IMR-90 (cell line): ENCODE data around the gene ADAMTS6. TPM values are rescaled to one million over a fixed set of nuclear protein-coding genes. Genes with fewer than 3 reads are reported as not detected.

Source experiments
- ATAC-seq: fragments of 200-7000 bp; cut with Tn5 transposase; 2 replicates; pipeline ENCODE4 v1.9.1; 2020; ENCODE audit warnings: low read depth, mild to moderate bottlenecking, moderate library complexity
- BruUV-seq: library from RNA; stranded (reverse); fragments of 400-500 nt; replicated peaks from 2 replicates; lab custom pipeline; 2021; lab: Mats Ljungman, UMichigan
- CTCF ChIA-PET: fragments of 300-600 bp; formaldehyde crosslinking; extraction: SDS; loops from one replicate; lab custom pipeline; 2021; ENCODE audit warnings: antibody characterized with exemption; lab: Yijun Ruan, JAX
- POLR2A ChIA-PET: fragments of 300-600 bp; sonication (Branson Sonifier 250); formaldehyde crosslinking; loops from one replicate; lab custom pipeline; 2022; ENCODE audit warnings: antibody characterized with exemption; ENCODE audit not compliant: unreplicated experiment; lab: Charles Lee
- DNase-seq: peaks from one replicate; pipeline ENCODE4 v3.0.0; 2013
- H2AFZ ChIP-seq: replicated peaks from 2 replicates; pipeline ENCODE3; 2013; ENCODE audit warnings: low read length, mild to moderate bottlenecking; ENCODE audit not compliant: poor library complexity
- H2AK5ac ChIP-seq: 2 replicates; pipeline ENCODE4 v1.6.1; 2013; ENCODE audit warnings: low read depth, low read length, inconsistent platforms
- H2AK9ac ChIP-seq: replicated peaks from 2 replicates; pipeline ENCODE3; 2013; ENCODE audit warnings: mild to moderate bottlenecking, low read depth, low read length, moderate library complexity; ENCODE audit not compliant: poor library complexity
- H2BK120ac ChIP-seq: 2 replicates; pipeline ENCODE4 v1.6.1; 2013; ENCODE audit warnings: low read depth, low read length, inconsistent platforms
- H2BK15ac ChIP-seq: 3 replicates; pipeline ENCODE4 v1.6.1; 2013; ENCODE audit warnings: low read depth, low read length, inconsistent platforms
- H2BK20ac ChIP-seq: 2 replicates; pipeline ENCODE4 v1.6.1; 2013; ENCODE audit warnings: low read depth, mild to moderate bottlenecking, inconsistent platforms, low read length, moderate library complexity
- H2BK5ac ChIP-seq: 2 replicates; pipeline ENCODE4 v1.6.1; 2013; ENCODE audit warnings: mild to moderate bottlenecking, low read depth, low read length, inconsistent platforms; ENCODE audit not compliant: poor library complexity, severe bottlenecking
- H3K14ac ChIP-seq: replicated peaks from 2 replicates; pipeline ENCODE4 v1.6.1; 2013; ENCODE audit warnings: low read depth, low read length, inconsistent platforms
- H3K18ac ChIP-seq: 2 replicates; pipeline ENCODE4 v1.6.1; 2013; ENCODE audit warnings: low read depth, low read length, control low read depth
- H3K23ac ChIP-seq: 2 replicates; pipeline ENCODE4 v1.6.1; 2013; ENCODE audit warnings: low read depth, low read length, inconsistent platforms
- H3K27ac ChIP-seq: 2 replicates; pipeline ENCODE4 v1.5.1; 2013; ENCODE audit warnings: mild to moderate bottlenecking, control low read depth, low read length; ENCODE audit not compliant: insufficient read depth
- H3K27me3 ChIP-seq: 2 replicates; pipeline ENCODE4 v1.6.1; 2013; ENCODE audit warnings: low read length; ENCODE audit not compliant: control insufficient read depth, insufficient read depth
- H3K36me3 ChIP-seq: 2 replicates; pipeline ENCODE4 v1.6.1; 2013; ENCODE audit warnings: low read length, mixed read lengths; ENCODE audit not compliant: control insufficient read depth, insufficient read depth
- H3K4ac ChIP-seq: 2 replicates; pipeline ENCODE4 v1.6.1; 2013; ENCODE audit warnings: low read depth, low read length, inconsistent platforms
- H3K4me1 ChIP-seq: 2 replicates; pipeline ENCODE4 v1.6.1; 2013; ENCODE audit warnings: low read length, mixed read lengths; ENCODE audit not compliant: control insufficient read depth, insufficient read depth
- H3K4me2 ChIP-seq: 2 replicates; pipeline ENCODE4 v1.6.1; 2013; ENCODE audit warnings: low read depth, mild to moderate bottlenecking, control low read depth, low read length, moderate library complexity
- H3K4me3 ChIP-seq: 2 replicates; pipeline ENCODE4 v1.5.1; 2013; ENCODE audit warnings: low read depth, mild to moderate bottlenecking, control low read depth, low read length, moderate library complexity; ENCODE audit not compliant: insufficient read depth
- H3K56ac ChIP-seq: 2 replicates; pipeline ENCODE4 v1.6.1; 2013; ENCODE audit warnings: low read length, inconsistent platforms; ENCODE audit not compliant: insufficient read depth; ENCODE audit errors: extremely low read depth
- H3K79me1 ChIP-seq, 2 experiments: 2 replicates each; pipeline ENCODE4 v1.6.1; 2013; ENCODE audit warnings: low read length in 2 of 2, inconsistent platforms in 1 of 2, low read depth in 1 of 2
- H3K9ac ChIP-seq: 2 replicates; pipeline ENCODE4 v1.6.1; 2013; ENCODE audit warnings: low read depth, low read length, control low read depth
- H3K9me1 ChIP-seq: 2 replicates; pipeline ENCODE4 v1.6.1; 2013; ENCODE audit warnings: low read length, inconsistent platforms; ENCODE audit not compliant: insufficient read depth
- H3K9me3 ChIP-seq: 2 replicates; pipeline ENCODE4 v1.6.1; 2013; ENCODE audit warnings: low read length; ENCODE audit not compliant: control insufficient read depth, insufficient read depth
- H4K20me1 ChIP-seq: 2 replicates; pipeline ENCODE4 v1.6.1; 2013; ENCODE audit warnings: low read length, inconsistent platforms; ENCODE audit not compliant: insufficient read depth
- H4K5ac ChIP-seq: 2 replicates; pipeline ENCODE4 v1.6.1; 2013; ENCODE audit warnings: mild to moderate bottlenecking, low read depth, low read length, control low read depth
- H4K8ac ChIP-seq, 2 experiments: 2 replicates each; pipeline ENCODE4 v1.6.1; 2013; ENCODE audit warnings: low read depth in 2 of 2, low read length in 2 of 2, control low read depth in 1 of 2, inconsistent platforms in 1 of 2
- H4K91ac ChIP-seq: 2 replicates; pipeline ENCODE4 v1.6.1; 2013; ENCODE audit warnings: low read depth, low read length, inconsistent platforms; ENCODE audit not compliant: insufficient read depth
- BHLHE40 ChIP-seq: fragments of 150-350 bp; IDR thresholded peaks from 2 replicates; pipeline ENCODE4 v1.6.1; 2016; ENCODE audit warnings: mild to moderate bottlenecking, low read depth, low read length
- CEBPB ChIP-seq: IDR thresholded peaks from 2 replicates; pipeline ENCODE4 v1.6.1; 2012; ENCODE audit warnings: low read depth, low read length, improper control_type of control experiment
- MAFK ChIP-seq: IDR thresholded peaks from 2 replicates; pipeline ENCODE4 v1.6.1; 2012; ENCODE audit warnings: low read depth, low read length, improper control_type of control experiment
- MAZ ChIP-seq: IDR thresholded peaks from 2 replicates; pipeline ENCODE4 v1.6.1; 2012; ENCODE audit warnings: low read depth, mild to moderate bottlenecking, low read length, improper control_type of control experiment, moderate library complexity, borderline replicate concordance
- MXI1 ChIP-seq: IDR thresholded peaks from 2 replicates; pipeline ENCODE4 v1.6.1; 2012; ENCODE audit warnings: low read depth, mild to moderate bottlenecking, low read length, moderate library complexity, borderline replicate concordance
- NFE2L2 ChIP-seq: fragments of 150-350 bp; IDR thresholded peaks from 2 replicates; pipeline ENCODE4 v1.6.1; 2016; ENCODE audit warnings: low read depth, mild to moderate bottlenecking, low read length
- WGBS, 2 experiments: methylation state at CpG; one replicate each; pipeline versions ENCODE4 v1.1.5 to v1.1.7; 2013; ENCODE audit warnings: missing lambda C conversion rate in 2 of 2; ENCODE audit not compliant: insufficient read length in 1 of 2; ENCODE audit errors: extremely low coverage in 2 of 2; 5-methylcytosine and 5-hydroxymethylcytosine counted together
- dilution Hi-C: fragments of 300-500 bp; cut with HindIII; formaldehyde crosslinking; loops from one replicate; pipeline ENCODE4 v1.14.3; 2018; ENCODE audit warnings: low sequenced_read_pairs; ENCODE audit not compliant: unreplicated experiment
- in situ Hi-C: fragments of 300-500 bp; cut with MboI; formaldehyde crosslinking; loops from 3 replicates; pipeline ENCODE4 v1.14.3; 2019; ENCODE audit warnings: low sequenced_read_pairs, inconsistent platforms, mixed read lengths
- intact Hi-C: fragments of 100-400 bp; cut with micrococcal nuclease; formaldehyde crosslinking; loops from 2 replicates; pipeline ENCODE4 v1.10.0; 2022
- polyA plus RNA-seq, 3 experiments: library from polyadenylated mRNA; depleted of rRNA; stranded (reverse); fragments of >200 nt; gene quantifications; 2 replicates each; pipeline ENCODE4 v1.2.3, GENCODE V29; 2012; ENCODE audit warnings: low replicate concordance in 1 of 3
- total RNA-seq: library from RNA; depleted of rRNA; stranded (reverse); fragments of >200 nt; gene quantifications from 2 replicates; pipeline ENCODE4 v1.2.3, GENCODE V29; 2012

The ADAMTS6 gene
- total and polyA plus RNA-seq, 2 of the 4 experiments (the other 2 are of a cell fraction), result 23.9 to 173 TPM

DNA sequence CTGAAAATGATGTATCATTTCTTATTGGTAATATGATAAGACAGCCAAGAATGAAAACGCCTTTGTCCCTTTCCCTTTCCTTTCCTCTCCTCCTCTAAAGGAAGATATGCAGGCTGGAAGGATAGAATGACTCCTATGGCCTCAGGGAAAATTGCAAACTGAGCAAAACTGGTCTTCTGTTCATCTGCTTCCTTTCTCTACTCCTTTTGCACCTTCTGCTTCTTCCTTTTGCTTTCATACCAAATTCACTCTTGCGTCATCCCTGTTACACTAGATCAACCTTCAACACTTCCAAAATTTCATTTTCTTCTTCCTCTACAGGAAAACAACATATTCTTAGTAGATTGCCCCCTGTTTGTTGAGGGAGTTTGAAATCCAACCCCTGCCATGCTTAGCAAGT, 234.1 kb downstream of the ADAMTS6 start:
- no peak overlapping the region for H3K9ac ChIP-seq
- no peaks in the 10 kb centered on the region for H3K27me3 ChIP-seq
- H3K23ac ChIP-seq, result no peak overlapping the region
- ChIA-PET POLR2A (no interaction called here), CTCF (no interaction called here)
- peak overlapping the region in 1 of 2 experiments; percentile 43; a peak in 1 of 4 replicates for H4K8ac ChIP-seq
- in situ Hi-C loops (no loop called here), intact Hi-C loops (no loop called here), dilution Hi-C loops (no loop called here)
- TF ChIP-seq NFE2L2 (no peak), CEBPB (peak; percentile 73), MXI1 (no peak), BHLHE40 (no peak), MAFK (0 out of 2 replicates have a peak, but pooled peaks have one; percentile 9), MAZ (no peak)
- no peak overlapping the region for H4K91ac ChIP-seq
- H2AK5ac ChIP-seq, result no peak overlapping the region
- no peak overlapping the region for H4K5ac ChIP-seq
- DNase-seq (no peak), ATAC-seq (no peak)
- no peak overlapping the region for H3K18ac ChIP-seq
- no peaks in the 10 kb centered on the region; the same call in 1 of the 2 replicates for H3K36me3 ChIP-seq
- no peak overlapping the region for H3K4me3 ChIP-seq
- H3K56ac ChIP-seq, result no peak overlapping the region
- H4K20me1 ChIP-seq, result no peaks in the 10 kb centered on the region
- H3K4me2 ChIP-seq, result no peak overlapping the region
- H3K9me1 ChIP-seq, result no peaks in the 10 kb centered on the region
- WGBS, 2 experiments, result 100% methylated on average over 1 of the region's 2 CpGs; no CpG with 5 or more reads in 1 of the 2 experiments
- H3K27ac ChIP-seq, result no peak overlapping the region
- H2BK20ac ChIP-seq, result no peak overlapping the region
- H2AK9ac ChIP-seq, result no peak overlapping the region
- H2BK15ac ChIP-seq, result no peak overlapping the region
- H2AFZ ChIP-seq, result no peak overlapping the region
- BruUV-seq, result no TSS peak
- no peak overlapping the region for H3K4ac ChIP-seq
- H3K79me1 ChIP-seq, result no peaks in the 10 kb centered on the region
- no peak overlapping the region for H2BK5ac ChIP-seq
- no peaks in the 10 kb centered on the region for H3K9me3 ChIP-seq
- H3K14ac ChIP-seq, result no peak overlapping the region; the same call in 1 of the 2 replicates
- no peak overlapping the region for H2BK120ac ChIP-seq
- H3K4me1 ChIP-seq, result no peaks in the 10 kb centered on the region
